ENCODE measurements around the gene AJAP1.

Gene AJAP1

DNA sequence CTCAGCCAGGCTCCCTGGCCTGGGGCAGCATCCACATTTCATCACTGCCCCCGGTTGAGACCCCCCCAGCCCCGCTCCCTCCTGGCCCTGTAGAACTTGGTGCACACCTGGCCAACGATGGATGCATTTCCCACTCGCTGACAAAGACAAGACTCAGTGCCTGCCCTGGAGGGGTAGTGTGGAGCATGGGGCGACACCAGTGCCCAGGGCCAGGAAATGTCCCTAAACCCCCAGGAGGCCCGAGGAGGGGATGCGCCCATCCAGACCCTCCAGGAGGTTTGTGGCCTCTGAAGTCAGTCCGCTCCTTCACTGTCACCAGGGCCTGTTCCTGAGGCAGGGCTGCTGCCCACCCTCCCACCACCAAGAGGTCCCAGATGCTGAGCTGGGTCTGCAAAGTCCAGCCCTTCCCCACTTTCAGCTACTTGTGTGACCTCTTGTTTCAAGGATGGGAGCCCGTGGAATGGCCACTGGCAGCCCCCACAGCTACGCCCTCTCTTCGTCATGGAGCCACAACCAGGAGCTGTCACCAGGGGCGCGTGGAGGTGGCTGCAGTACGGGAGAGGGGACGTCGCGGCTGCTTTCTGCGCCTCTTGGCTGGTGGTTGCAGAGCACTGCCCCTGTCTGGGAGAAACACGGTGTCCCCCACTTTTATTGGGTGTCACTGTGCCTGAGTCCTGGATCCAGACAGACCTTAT is 35.7 kb downstream of the AJAP1 start (continued):
- TF ChIP-seq, protein P1, sequence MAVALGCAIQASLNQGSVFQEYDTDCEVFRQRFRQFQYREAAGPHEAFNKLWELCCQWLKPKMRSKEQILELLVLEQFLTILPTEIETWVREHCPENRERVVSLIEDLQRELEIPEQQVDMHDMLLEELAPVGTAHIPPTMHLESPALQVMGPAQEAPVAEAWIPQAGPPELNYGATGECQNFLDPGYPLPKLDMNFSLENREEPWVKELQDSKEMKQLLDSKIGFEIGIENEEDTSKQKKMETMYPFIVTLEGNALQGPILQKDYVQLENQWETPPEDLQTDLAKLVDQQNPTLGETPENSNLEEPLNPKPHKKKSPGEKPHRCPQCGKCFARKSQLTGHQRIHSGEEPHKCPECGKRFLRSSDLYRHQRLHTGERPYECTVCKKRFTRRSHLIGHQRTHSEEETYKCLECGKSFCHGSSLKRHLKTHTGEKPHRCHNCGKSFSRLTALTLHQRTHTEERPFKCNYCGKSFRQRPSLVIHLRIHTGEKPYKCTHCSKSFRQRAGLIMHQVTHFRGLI (tag by site-specific recombination; IDR thresholded peaks at IDR 0.05): no peak
- TF ChIP-seq ZNF558 (tag by site-specific recombination; IDR thresholded peaks at IDR 0.05) (no peak), ZNF501 (tag by site-specific recombination; IDR thresholded peaks at IDR 0.05) (no peak), ZNF423 (tag by site-specific recombination; IDR thresholded peaks at IDR 0.05) (no peak), BCL11B (tag by site-specific recombination; IDR thresholded peaks at IDR 0.05; ENCODE audit: low read depth) (no peak), SP7 (tag by site-specific recombination; IDR thresholded peaks at IDR 0.05) (no peak), KLF9 (tag by site-specific recombination; IDR thresholded peaks at IDR 0.05; ENCODE audit: low read depth) (no peak)
- TF ChIP-seq, protein P2, sequence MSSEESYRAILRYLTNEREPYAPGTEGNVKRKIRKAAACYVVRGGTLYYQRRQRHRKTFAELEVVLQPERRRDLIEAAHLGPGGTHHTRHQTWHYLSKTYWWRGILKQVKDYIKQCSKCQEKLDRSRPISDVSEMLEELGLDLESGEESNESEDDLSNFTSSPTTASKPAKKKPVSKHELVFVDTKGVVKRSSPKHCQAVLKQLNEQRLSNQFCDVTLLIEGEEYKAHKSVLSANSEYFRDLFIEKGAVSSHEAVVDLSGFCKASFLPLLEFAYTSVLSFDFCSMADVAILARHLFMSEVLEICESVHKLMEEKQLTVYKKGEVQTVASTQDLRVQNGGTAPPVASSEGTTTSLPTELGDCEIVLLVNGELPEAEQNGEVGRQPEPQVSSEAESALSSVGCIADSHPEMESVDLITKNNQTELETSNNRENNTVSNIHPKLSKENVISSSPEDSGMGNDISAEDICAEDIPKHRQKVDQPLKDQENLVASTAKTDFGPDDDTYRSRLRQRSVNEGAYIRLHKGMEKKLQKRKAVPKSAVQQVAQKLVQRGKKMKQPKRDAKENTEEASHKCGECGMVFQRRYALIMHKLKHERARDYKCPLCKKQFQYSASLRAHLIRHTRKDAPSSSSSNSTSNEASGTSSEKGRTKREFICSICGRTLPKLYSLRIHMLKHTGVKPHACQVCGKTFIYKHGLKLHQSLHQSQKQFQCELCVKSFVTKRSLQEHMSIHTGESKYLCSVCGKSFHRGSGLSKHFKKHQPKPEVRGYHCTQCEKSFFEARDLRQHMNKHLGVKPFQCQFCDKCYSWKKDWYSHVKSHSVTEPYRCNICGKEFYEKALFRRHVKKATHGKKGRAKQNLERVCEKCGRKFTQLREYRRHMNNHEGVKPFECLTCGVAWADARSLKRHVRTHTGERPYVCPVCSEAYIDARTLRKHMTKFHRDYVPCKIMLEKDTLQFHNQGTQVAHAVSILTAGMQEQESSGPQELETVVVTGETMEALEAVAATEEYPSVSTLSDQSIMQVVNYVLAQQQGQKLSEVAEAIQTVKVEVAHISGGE (tag by site-specific recombination; conservative IDR thresholded peaks at IDR 0.05; ENCODE audit: low read depth): no peak
- TF ChIP-seq, protein P3, sequence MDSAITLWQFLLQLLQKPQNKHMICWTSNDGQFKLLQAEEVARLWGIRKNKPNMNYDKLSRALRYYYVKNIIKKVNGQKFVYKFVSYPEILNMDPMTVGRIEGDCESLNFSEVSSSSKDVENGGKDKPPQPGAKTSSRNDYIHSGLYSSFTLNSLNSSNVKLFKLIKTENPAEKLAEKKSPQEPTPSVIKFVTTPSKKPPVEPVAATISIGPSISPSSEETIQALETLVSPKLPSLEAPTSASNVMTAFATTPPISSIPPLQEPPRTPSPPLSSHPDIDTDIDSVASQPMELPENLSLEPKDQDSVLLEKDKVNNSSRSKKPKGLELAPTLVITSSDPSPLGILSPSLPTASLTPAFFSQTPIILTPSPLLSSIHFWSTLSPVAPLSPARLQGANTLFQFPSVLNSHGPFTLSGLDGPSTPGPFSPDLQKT (IDR thresholded peaks at IDR 0.05; ENCODE audit: borderline replicate concordance, low read depth, low read length): no peak
- TF ChIP-seq, protein P4, sequence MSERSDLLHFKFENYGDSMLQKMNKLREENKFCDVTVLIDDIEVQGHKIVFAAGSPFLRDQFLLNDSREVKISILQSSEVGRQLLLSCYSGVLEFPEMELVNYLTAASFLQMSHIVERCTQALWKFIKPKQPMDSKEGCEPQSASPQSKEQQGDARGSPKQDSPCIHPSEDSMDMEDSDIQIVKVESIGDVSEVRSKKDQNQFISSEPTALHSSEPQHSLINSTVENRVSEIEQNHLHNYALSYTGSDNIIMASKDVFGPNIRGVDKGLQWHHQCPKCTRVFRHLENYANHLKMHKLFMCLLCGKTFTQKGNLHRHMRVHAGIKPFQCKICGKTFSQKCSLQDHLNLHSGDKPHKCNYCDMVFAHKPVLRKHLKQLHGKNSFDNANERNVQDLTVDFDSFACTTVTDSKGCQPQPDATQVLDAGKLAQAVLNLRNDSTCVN (tag by site-specific recombination; optimal IDR thresholded peaks at IDR 0.05): no peak
- TF ChIP-seq, protein P5, sequence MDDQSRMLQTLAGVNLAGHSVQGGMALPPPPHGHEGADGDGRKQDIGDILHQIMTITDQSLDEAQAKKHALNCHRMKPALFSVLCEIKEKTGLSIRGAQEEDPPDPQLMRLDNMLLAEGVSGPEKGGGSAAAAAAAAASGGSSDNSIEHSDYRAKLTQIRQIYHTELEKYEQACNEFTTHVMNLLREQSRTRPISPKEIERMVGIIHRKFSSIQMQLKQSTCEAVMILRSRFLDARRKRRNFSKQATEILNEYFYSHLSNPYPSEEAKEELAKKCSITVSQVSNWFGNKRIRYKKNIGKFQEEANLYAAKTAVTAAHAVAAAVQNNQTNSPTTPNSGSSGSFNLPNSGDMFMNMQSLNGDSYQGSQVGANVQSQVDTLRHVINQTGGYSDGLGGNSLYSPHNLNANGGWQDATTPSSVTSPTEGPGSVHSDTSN (CRISPR knock-in tag; IDR thresholded peaks at IDR 0.05): no peak

DNA sequence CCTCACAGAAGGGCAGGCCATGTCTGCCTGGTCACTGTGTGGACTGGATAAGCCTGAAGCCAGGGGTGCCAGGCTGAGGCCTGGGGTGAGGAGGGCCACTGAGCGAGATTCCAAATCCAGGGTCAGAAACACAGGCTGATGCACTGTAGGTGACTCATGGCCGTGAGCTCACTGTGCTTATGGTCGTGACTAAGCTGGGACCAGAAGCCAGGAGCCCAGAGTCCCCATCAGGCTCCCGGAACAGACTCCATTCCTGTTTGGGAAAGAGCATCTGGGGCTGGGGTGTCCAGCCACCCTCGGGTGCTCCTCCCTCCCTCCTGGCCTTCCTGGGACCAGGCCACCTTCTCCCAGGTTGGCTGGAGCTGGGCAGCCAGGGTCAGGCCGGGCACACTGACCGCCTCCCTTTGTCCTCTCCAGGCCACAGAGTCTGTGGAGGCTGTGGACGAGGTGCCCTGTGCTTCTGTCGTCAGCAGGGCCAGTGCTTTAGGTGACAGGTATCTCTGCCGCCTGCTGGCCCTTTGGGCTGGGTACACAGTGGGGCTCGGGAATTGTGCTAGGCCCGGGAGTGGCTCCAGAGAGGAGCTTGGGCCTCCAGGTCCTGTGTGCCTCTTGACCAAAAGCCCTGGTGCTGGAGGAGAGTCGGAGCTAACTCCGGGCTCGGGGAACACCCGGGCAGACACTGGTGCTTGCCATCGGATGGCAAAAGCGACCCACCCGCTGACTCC is 36.7 kb downstream of the AJAP1 start:
- Histone ChIP-seq H3K36me3 (ENCODE audit: control insufficient read depth in 2 of 2, insufficient read depth in 1 of 2, low read length in 2 of 2) (no peaks in the 10 kb centered on the region), H3K27ac (ENCODE audit: extremely low read depth, low read depth, low read length) (no peak overlapping the region), H3K9me3 (ENCODE audit: control insufficient read depth, insufficient read depth, low read depth, low read length) (no peaks in the 10 kb centered on the region), H3K4me3 (ENCODE audit: low read depth, low read length) (no peak overlapping the region), H3K4me1 (ENCODE audit: control insufficient read depth, insufficient read depth, low read length) (no peaks in the 10 kb centered on the region)
- ChIA-PET CTCF (interaction anchor here (0.7 kb wide), 1 partner anchor 945 kb away, joined by 3 read pairs; no protein-coding TSS in a partner anchor), POLR2A (no interaction called here)
- no peak for TF ChIP-seq ZNF777 (tag by site-specific recombination; IDR thresholded peaks at IDR 0.05; ENCODE audit: borderline replicate concordance)
